Uterus (tissue), 4 donors: ENCODE data around the gene USP25. TPM values are rescaled to one million over a fixed set of nuclear protein-coding genes. Genes with fewer than 3 reads are reported as not detected.

Experiments used
- DNase-seq, 2 donors: peaks; one replicate each; pipeline ENCODE4 v3.0.0-alpha.2; 2019 to 2020
- H3K27ac ChIP-seq, 2 donors: fragments of 200-600 bp; sonication (generic); 1 replicate in 1 of 2; 2 replicates in 1 of 2; pipeline ENCODE4 v1.5.1; 2016 to 2018
- H3K27me3 ChIP-seq, 2 donors: fragments of 200-600 bp; sonication (generic); one replicate each; pipeline ENCODE4 v1.5.1; 2018 to 2019; ENCODE audit warnings: control low read depth in 1 of 2
- H3K36me3 ChIP-seq, 2 donors: fragments of 200-600 bp; sonication (generic); one replicate each; pipeline ENCODE4 v1.5.1; 2019; ENCODE audit warnings: control low read depth in 1 of 2
- H3K4me1 ChIP-seq, 2 donors: fragments of 200-600 bp; sonication (generic); one replicate each; pipeline ENCODE4 v1.5.1; 2018 to 2019; ENCODE audit warnings: control low read depth in 1 of 2
- H3K4me3 ChIP-seq, 2 donors: fragments of 200-600 bp; sonication (generic); 1 replicate in 1 of 2; 2 replicates in 1 of 2; pipeline ENCODE4 v1.5.1; 2018 to 2019; ENCODE audit warnings: mild to moderate bottlenecking in 1 of 2
- H3K9me3 ChIP-seq, 2 donors: fragments of 200-600 bp; sonication (generic); one replicate each; pipeline ENCODE4 v1.5.1; 2019; ENCODE audit warnings: control low read depth in 1 of 2
- POLR2A ChIP-seq, 2 donors: fragments of 450-650 bp; IDR thresholded peaks; one replicate each; pipeline ENCODE4 v1.6.1; 2016; ENCODE audit warnings: antibody characterized with exemption in 2 of 2, mild to moderate bottlenecking in 1 of 2, moderate library complexity in 1 of 2
- intact Hi-C: fragments of 100-400 bp; cut with DNase I; formaldehyde crosslinking; loops from one replicate; pipeline ENCODE4 v1.15.1; 2023; ENCODE audit warnings: low total_unique reads
- total RNA-seq, 4 donors: library from RNA; depleted of rRNA in 3 of 4; stranded (reverse); fragments of >200 nt in 3 of 4; gene quantifications; one replicate each; pipeline versions ENCODE4 v1.1.0 to v1.2.4, GENCODE V29; 2014 to 2023
- TF ChIP-seq, protein P1 (sequence below), 4 experiments: fragments of 200-600 bp in 2 of 4; fragments of 450-650 bp in 2 of 4; sonication (generic) in 2 of 4; IDR thresholded peaks; one replicate each; pipeline ENCODE4 v1.5.1; 2016 to 2019; ENCODE audit warnings: antibody characterized with exemption in 4 of 4, mild to moderate bottlenecking in 2 of 4, moderate library complexity in 1 of 4
- donor health status: DM: yes; HTN: yes; CAD: no.

The USP25 gene
- total RNA-seq, 4 donors from 2014 or later, result 34.6 to 97.5 (median 63.5) TPM

DNA sequence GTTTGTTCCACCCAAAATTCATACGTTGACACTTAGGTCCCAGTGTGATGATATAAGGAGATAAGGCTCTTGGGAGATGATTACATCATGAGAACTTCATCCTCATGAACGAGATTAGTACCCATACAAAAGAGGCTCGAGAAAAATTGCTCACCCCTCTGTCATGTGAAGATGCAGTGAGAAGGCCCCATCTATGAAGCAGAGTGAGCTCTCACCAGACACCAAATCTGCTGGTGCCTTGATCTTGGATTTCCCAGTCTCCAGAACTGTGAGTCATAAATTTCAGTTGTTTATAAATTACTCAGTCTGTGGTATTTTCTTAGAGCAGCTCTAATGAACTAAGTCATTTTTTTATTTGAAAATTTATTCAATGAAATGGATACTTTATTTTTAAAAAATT is 42.6 kb upstream of the USP25 start:
- DNase-seq, result no peak
- TF ChIP-seq, protein P1, sequence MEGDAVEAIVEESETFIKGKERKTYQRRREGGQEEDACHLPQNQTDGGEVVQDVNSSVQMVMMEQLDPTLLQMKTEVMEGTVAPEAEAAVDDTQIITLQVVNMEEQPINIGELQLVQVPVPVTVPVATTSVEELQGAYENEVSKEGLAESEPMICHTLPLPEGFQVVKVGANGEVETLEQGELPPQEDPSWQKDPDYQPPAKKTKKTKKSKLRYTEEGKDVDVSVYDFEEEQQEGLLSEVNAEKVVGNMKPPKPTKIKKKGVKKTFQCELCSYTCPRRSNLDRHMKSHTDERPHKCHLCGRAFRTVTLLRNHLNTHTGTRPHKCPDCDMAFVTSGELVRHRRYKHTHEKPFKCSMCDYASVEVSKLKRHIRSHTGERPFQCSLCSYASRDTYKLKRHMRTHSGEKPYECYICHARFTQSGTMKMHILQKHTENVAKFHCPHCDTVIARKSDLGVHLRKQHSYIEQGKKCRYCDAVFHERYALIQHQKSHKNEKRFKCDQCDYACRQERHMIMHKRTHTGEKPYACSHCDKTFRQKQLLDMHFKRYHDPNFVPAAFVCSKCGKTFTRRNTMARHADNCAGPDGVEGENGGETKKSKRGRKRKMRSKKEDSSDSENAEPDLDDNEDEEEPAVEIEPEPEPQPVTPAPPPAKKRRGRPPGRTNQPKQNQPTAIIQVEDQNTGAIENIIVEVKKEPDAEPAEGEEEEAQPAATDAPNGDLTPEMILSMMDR (IDR thresholded peaks at IDR 0.05), result no peak
- no peak for TF ChIP-seq POLR2A (IDR thresholded peaks at IDR 0.05)

DNA sequence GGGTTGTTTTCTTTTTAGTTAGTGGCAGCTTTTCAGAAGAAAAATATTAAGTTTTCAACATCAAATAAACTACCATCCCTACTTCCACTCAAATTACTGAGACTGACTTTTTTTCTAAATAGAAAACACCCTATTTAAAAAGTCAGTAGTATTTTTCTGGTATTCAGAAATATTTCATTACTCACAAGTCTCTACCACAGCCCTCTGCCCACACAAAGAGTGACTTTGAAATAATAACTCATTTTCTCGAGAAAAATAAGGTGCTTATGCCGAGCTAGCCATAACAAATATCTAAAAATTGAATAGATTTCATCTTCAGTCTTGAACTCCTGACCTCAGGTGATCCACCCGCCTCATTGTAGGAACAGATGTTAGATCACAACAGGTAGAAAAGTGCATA is 41.8 kb upstream of the USP25 start:
- Histone ChIP-seq H3K27me3 (no peaks in the 10 kb centered on the region), H3K36me3 (no peaks in the 10 kb centered on the region), H3K9me3 (no peaks in the 10 kb centered on the region), H3K4me1 (no peaks in the 10 kb centered on the region), H3K4me3 (no peak overlapping the region), H3K27ac (peak overlapping the region; percentile 8 to 16)
- DNase-seq, result no peak
- intact Hi-C loops, result no loop called here
- TF ChIP-seq, protein P1 (IDR thresholded peaks at IDR 0.05), result no peak
- no peak for TF ChIP-seq POLR2A (IDR thresholded peaks at IDR 0.05)

More for the DNA sequence above, 42.6 kb upstream of the USP25 start:
- no peaks in the 10 kb centered on the region for H3K36me3 ChIP-seq
- no peak overlapping the region for H3K27ac ChIP-seq
- no peaks in the 10 kb centered on the region for H3K27me3 ChIP-seq
- intact Hi-C loops, result no loop called here
- H3K4me1 ChIP-seq, result no peaks in the 10 kb centered on the region
- H3K9me3 ChIP-seq, result no peaks in the 10 kb centered on the region
- no peak overlapping the region for H3K4me3 ChIP-seq

DNA sequence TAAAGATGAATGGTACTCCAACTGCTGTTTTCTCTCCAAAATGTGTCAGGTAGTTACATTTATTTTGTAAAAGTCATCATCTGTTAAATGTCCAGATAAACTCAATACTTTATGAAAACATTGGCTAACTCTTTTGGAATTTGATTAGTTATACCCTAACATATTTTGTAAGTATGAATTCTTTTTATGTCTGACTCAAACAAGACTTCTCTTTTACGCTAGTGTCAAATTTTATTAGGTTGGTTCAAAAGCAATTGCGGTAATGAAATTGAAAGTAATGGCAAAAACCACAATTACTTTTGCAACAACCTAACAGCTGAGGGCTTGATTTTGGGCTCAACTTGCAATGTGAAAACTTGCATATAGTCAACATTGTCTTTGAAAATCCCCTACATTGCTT is 41.0 kb upstream of the USP25 start:
- no peak overlapping the region for H3K4me3 ChIP-seq
- TF ChIP-seq, protein P1 (IDR thresholded peaks at IDR 0.05), result no peak
- no peak for TF ChIP-seq POLR2A (IDR thresholded peaks at IDR 0.05)
- intact Hi-C loops, result no loop called here
- no peaks in the 10 kb centered on the region for H3K27me3 ChIP-seq
- no peak for DNase-seq
- peak overlapping the region; percentile 8 to 15 for H3K27ac ChIP-seq
- no peaks in the 10 kb centered on the region for H3K4me1 ChIP-seq
- no peaks in the 10 kb centered on the region for H3K36me3 ChIP-seq
- H3K9me3 ChIP-seq, result no peaks in the 10 kb centered on the region

DNA sequence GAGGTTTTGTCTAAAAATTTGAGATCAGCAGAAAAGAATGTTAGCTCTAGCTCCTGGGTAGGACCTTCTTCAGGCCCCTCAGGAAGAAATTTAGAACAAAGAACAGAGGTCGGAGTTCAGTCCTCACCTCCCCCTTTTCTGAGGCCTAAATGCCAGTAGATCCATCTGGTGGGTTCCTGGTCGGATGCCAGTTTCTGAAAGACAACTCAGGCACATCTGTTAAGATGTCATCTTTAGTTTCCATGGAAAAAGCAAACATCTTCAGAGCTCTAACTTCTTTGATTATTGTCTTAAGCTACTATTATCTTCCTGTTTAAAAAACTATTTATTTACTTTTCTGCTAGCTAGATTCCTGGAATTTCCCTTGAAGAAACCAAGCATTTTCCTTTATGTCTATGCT is 37.1 kb upstream of the USP25 start:
- no peak for DNase-seq
- H3K9me3 ChIP-seq, result no peaks in the 10 kb centered on the region
- intact Hi-C loops, result no loop called here
- no peaks in the 10 kb centered on the region for H3K36me3 ChIP-seq
- no peak for TF ChIP-seq POLR2A (IDR thresholded peaks at IDR 0.05)
- TF ChIP-seq, protein P1 (IDR thresholded peaks at IDR 0.05), result no peak
- H3K27ac ChIP-seq, result no peak overlapping the region
- H3K4me3 ChIP-seq, result no peak overlapping the region
- no peaks in the 10 kb centered on the region for H3K4me1 ChIP-seq
- H3K27me3 ChIP-seq, result no peaks in the 10 kb centered on the region

DNA sequence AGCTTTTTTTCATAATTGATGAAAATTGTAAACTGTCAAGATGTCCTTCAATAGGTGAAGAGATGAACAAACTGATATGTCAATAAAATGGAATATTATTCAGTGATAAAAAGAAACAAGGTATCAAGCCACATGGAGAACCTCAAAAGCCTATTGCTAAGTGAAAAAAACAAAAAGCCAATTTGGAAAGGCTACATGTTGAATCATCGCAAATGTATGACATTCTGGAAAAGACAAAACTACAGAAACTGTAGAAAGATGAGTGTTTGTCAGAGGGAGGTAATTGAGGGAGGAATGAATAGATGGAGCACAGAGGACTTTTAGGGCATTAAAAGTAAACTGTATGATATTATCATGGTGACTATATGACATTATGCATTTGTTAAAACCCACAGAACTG is 34.5 kb upstream of the USP25 start:
- H3K27ac ChIP-seq, result no peak overlapping the region
- H3K4me1 ChIP-seq, result no peaks in the 10 kb centered on the region
- TF ChIP-seq, protein P1 (IDR thresholded peaks at IDR 0.05), result no peak
- TF ChIP-seq POLR2A (IDR thresholded peaks at IDR 0.05), result no peak
- DNase-seq, result no peak
- H3K4me3 ChIP-seq, result no peak overlapping the region
- no peaks in the 10 kb centered on the region for H3K9me3 ChIP-seq
- H3K36me3 ChIP-seq, result no peaks in the 10 kb centered on the region
- intact Hi-C loops, result no loop called here
- H3K27me3 ChIP-seq, result no peaks in the 10 kb centered on the region
